ENCODE data around the gene GM2A.

The GM2A gene

GRCh38 chr5:151224372-151224771, 28.6 kb upstream of the GM2A start:
- Histone ChIP-seq H2BK12ac (ENCODE audit: low read length) (no peak overlapping the region), H2AK5ac (ENCODE audit: low read depth, low read length) (no peak overlapping the region), H4K8ac (ENCODE audit: low read depth, low read length) (no peak overlapping the region), H2BK5ac (ENCODE audit: low read length) (no peak overlapping the region), H3K36me3 (replicated peaks in 1 of 2; ENCODE audit: control insufficient read depth in 2 of 2, insufficient read depth in 2 of 2, low read length in 2 of 2) (no peaks in the 10 kb centered on the region), H3K27me3 (ENCODE audit: control insufficient read depth in 3 of 3, insufficient read depth in 3 of 3, low read depth in 1 of 3, low read length in 3 of 3) (peaks cover 0 to 43% (median 20%) of the 10 kb centered on the region in 3 experiments), H2BK15ac (ENCODE audit: low read length) (no peak overlapping the region), H2BK120ac (ENCODE audit: low read depth, low read length) (no peak overlapping the region), H3K18ac (ENCODE audit: low read length) (no peak overlapping the region), H3K4me2 (ENCODE audit: insufficient read depth, low read length, poor library complexity, severe bottlenecking) (no peak overlapping the region), H3K4me1 (ENCODE audit: control insufficient read depth in 2 of 2, insufficient read depth in 1 of 2, low read depth in 1 of 2, low read length in 2 of 2) (peaks cover 3 to 6% of the 10 kb centered on the region in 2 donors), H3K14ac (ENCODE audit: low read length) (no peak overlapping the region), H2AFZ (ENCODE audit: low read length) (no peak overlapping the region), H3K9ac (ENCODE audit: low read depth, low read length, poor library complexity) (no peak overlapping the region), H4K91ac (ENCODE audit: low read depth, low read length, poor library complexity) (no peak overlapping the region), H3K4me3 (ENCODE audit: low read length in 2 of 2) (no peak overlapping the region), H3K23ac (ENCODE audit: low read depth, low read length, poor library complexity) (no peak overlapping the region), H3K9me3 (replicated peaks in 1 of 2; ENCODE audit: control insufficient read depth in 2 of 2, insufficient read depth in 1 of 2, low read depth in 1 of 2, low read length in 2 of 2) (no peaks in the 10 kb centered on the region), H3K27ac (replicated peaks; ENCODE audit: low read length) (no peak overlapping the region), H3K79me1 (ENCODE audit: low read depth, low read length) (no peaks in the 10 kb centered on the region), H3K4ac (ENCODE audit: low read length) (no peak overlapping the region)
- DNase-seq (ENCODE audit: low spot score): no peak
- WGBS, 2 donors (ENCODE audit: extremely low coverage in 2 of 2, insufficient read length in 2 of 2, insufficient replicate concordance in 1 of 2): no CpG with 5 or more reads among the region's 6 CpGs

- H3K4me1 ChIP-seq (ENCODE audit: control insufficient read depth in 2 of 2, insufficient read depth in 1 of 2, low read depth in 1 of 2, low read length in 2 of 2): peaks cover 3 to 6% of the 10 kb centered on the region in 2 donors
- no peaks in the 10 kb centered on the region for H3K79me1 ChIP-seq (ENCODE audit: low read depth, low read length)
- no peak overlapping the region for H3K18ac ChIP-seq (ENCODE audit: low read length)
- H3K23ac ChIP-seq (ENCODE audit: low read depth, low read length, poor library complexity): no peak overlapping the region
- no peak overlapping the region for H3K27ac ChIP-seq (replicated peaks; ENCODE audit: low read length)
- no peak overlapping the region for H2BK120ac ChIP-seq (ENCODE audit: low read depth, low read length)
- H3K4me2 ChIP-seq (ENCODE audit: insufficient read depth, low read length, poor library complexity, severe bottlenecking): no peak overlapping the region
- no peak overlapping the region for H3K14ac ChIP-seq (ENCODE audit: low read length)
- no peak overlapping the region for H2AFZ ChIP-seq (ENCODE audit: low read length)
- H4K8ac ChIP-seq (ENCODE audit: low read depth, low read length): no peak overlapping the region
- no peak overlapping the region for H2BK15ac ChIP-seq (ENCODE audit: low read length)
- H3K27me3 ChIP-seq (ENCODE audit: control insufficient read depth in 3 of 3, insufficient read depth in 3 of 3, low read depth in 1 of 3, low read length in 3 of 3): peaks cover 0 to 43% (median 20%) of the 10 kb centered on the region in 3 experiments
- H2BK5ac ChIP-seq (ENCODE audit: low read length): no peak overlapping the region
- H3K9ac ChIP-seq (ENCODE audit: low read depth, low read length, poor library complexity): no peak overlapping the region
- H2BK12ac ChIP-seq (ENCODE audit: low read length): no peak overlapping the region
- no peaks in the 10 kb centered on the region for H3K36me3 ChIP-seq (replicated peaks in 1 of 2; ENCODE audit: control insufficient read depth in 2 of 2, insufficient read depth in 2 of 2, low read length in 2 of 2)
- no CpG with 5 or more reads among the region's 4 CpGs for WGBS, 2 donors (ENCODE audit: extremely low coverage in 2 of 2, insufficient read length in 2 of 2, insufficient replicate concordance in 1 of 2)
- H4K91ac ChIP-seq (ENCODE audit: low read depth, low read length, poor library complexity): no peak overlapping the region
- DNase-seq (ENCODE audit: low spot score): no peak
- H2AK5ac ChIP-seq (ENCODE audit: low read depth, low read length): no peak overlapping the region
- H3K9me3 ChIP-seq (replicated peaks in 1 of 2; ENCODE audit: control insufficient read depth in 2 of 2, insufficient read depth in 1 of 2, low read depth in 1 of 2, low read length in 2 of 2): no peaks in the 10 kb centered on the region
- H3K4me3 ChIP-seq (ENCODE audit: low read length in 2 of 2): no peak overlapping the region
- no peak overlapping the region for H3K4ac ChIP-seq (ENCODE audit: low read length)
Measured at GRCh38 chr5:151225071-151225470, 27.9 kb upstream of the GM2A start.

- Histone ChIP-seq H4K91ac (ENCODE audit: low read depth, low read length, poor library complexity) (no peak overlapping the region), H3K27me3 (ENCODE audit: control insufficient read depth in 3 of 3, insufficient read depth in 3 of 3, low read depth in 1 of 3, low read length in 3 of 3) (peaks cover 0 to 39% (median 19%) of the 10 kb centered on the region in 3 experiments), H2BK120ac (ENCODE audit: low read depth, low read length) (no peak overlapping the region), H3K36me3 (replicated peaks in 1 of 2; ENCODE audit: control insufficient read depth in 2 of 2, insufficient read depth in 2 of 2, low read length in 2 of 2) (no peaks in the 10 kb centered on the region), H4K8ac (ENCODE audit: low read depth, low read length) (no peak overlapping the region), H2BK12ac (ENCODE audit: low read length) (no peak overlapping the region), H2AFZ (ENCODE audit: low read length) (no peak overlapping the region), H3K4me3 (ENCODE audit: low read length in 2 of 2) (no peak overlapping the region), H3K4ac (ENCODE audit: low read length) (no peak overlapping the region), H2BK5ac (ENCODE audit: low read length) (no peak overlapping the region), H2AK5ac (ENCODE audit: low read depth, low read length) (no peak overlapping the region), H3K18ac (ENCODE audit: low read length) (no peak overlapping the region), H3K9ac (ENCODE audit: low read depth, low read length, poor library complexity) (no peak overlapping the region), H2BK15ac (ENCODE audit: low read length) (no peak overlapping the region), H3K23ac (ENCODE audit: low read depth, low read length, poor library complexity) (no peak overlapping the region), H3K79me1 (ENCODE audit: low read depth, low read length) (no peaks in the 10 kb centered on the region), H3K4me2 (ENCODE audit: insufficient read depth, low read length, poor library complexity, severe bottlenecking) (no peak overlapping the region), H3K9me3 (replicated peaks in 1 of 2; ENCODE audit: control insufficient read depth in 2 of 2, insufficient read depth in 1 of 2, low read depth in 1 of 2, low read length in 2 of 2) (no peaks in the 10 kb centered on the region), H3K14ac (ENCODE audit: low read length) (no peak overlapping the region), H3K4me1 (ENCODE audit: control insufficient read depth in 2 of 2, insufficient read depth in 1 of 2, low read depth in 1 of 2, low read length in 2 of 2) (peaks cover 3 to 6% of the 10 kb centered on the region in 2 donors), H3K27ac (replicated peaks; ENCODE audit: low read length) (no peak overlapping the region)
- no peak for DNase-seq (ENCODE audit: low spot score)
- WGBS, 2 donors (ENCODE audit: extremely low coverage in 2 of 2, insufficient read length in 2 of 2, insufficient replicate concordance in 1 of 2): no CpG with 5 or more reads among the region's 5 CpGs
Measured at GRCh38 chr5:151225475-151225874, 27.5 kb upstream of the GM2A start.

- no peak overlapping the region for H2AFZ ChIP-seq (ENCODE audit: low read length)
- H3K79me1 ChIP-seq (ENCODE audit: low read depth, low read length): no peaks in the 10 kb centered on the region
- H3K18ac ChIP-seq (ENCODE audit: low read length): no peak overlapping the region
- H3K9ac ChIP-seq (ENCODE audit: low read depth, low read length, poor library complexity): no peak overlapping the region
- no peak overlapping the region for H3K4me3 ChIP-seq (ENCODE audit: low read length in 2 of 2)
- no peak overlapping the region for H2BK15ac ChIP-seq (ENCODE audit: low read length)
- no peak overlapping the region for H2BK5ac ChIP-seq (ENCODE audit: low read length)
- H3K27ac ChIP-seq (replicated peaks; ENCODE audit: low read length): no peak overlapping the region
- WGBS, 2 donors (ENCODE audit: extremely low coverage in 2 of 2, insufficient read length in 2 of 2, insufficient replicate concordance in 1 of 2): no CpG with 5 or more reads among the region's 6 CpGs
- H3K4me2 ChIP-seq (ENCODE audit: insufficient read depth, low read length, poor library complexity, severe bottlenecking): no peak overlapping the region
- H3K14ac ChIP-seq (ENCODE audit: low read length): no peak overlapping the region
- H2AK5ac ChIP-seq (ENCODE audit: low read depth, low read length): no peak overlapping the region
- no peak overlapping the region for H4K91ac ChIP-seq (ENCODE audit: low read depth, low read length, poor library complexity)
- H4K8ac ChIP-seq (ENCODE audit: low read depth, low read length): no peak overlapping the region
- DNase-seq (ENCODE audit: low spot score): no peak
- no peak overlapping the region for H3K4ac ChIP-seq (ENCODE audit: low read length)
- peaks cover 3 to 6% of the 10 kb centered on the region in 2 donors for H3K4me1 ChIP-seq (ENCODE audit: control insufficient read depth in 2 of 2, insufficient read depth in 1 of 2, low read depth in 1 of 2, low read length in 2 of 2)
- no peak overlapping the region for H2BK120ac ChIP-seq (ENCODE audit: low read depth, low read length)
- H3K36me3 ChIP-seq (replicated peaks in 1 of 2; ENCODE audit: control insufficient read depth in 2 of 2, insufficient read depth in 2 of 2, low read length in 2 of 2): no peaks in the 10 kb centered on the region
- H3K27me3 ChIP-seq (ENCODE audit: control insufficient read depth in 3 of 3, insufficient read depth in 3 of 3, low read depth in 1 of 3, low read length in 3 of 3): peaks cover 0 to 20% (median 7%) of the 10 kb centered on the region in 3 experiments
- no peak overlapping the region for H3K23ac ChIP-seq (ENCODE audit: low read depth, low read length, poor library complexity)
- H2BK12ac ChIP-seq (ENCODE audit: low read length): no peak overlapping the region
- H3K9me3 ChIP-seq (replicated peaks in 1 of 2; ENCODE audit: control insufficient read depth in 2 of 2, insufficient read depth in 1 of 2, low read depth in 1 of 2, low read length in 2 of 2): no peaks in the 10 kb centered on the region
Measured at GRCh38 chr5:151227918-151228447, 25.0 kb upstream of the GM2A start.
